Endothelial cell of umbilical vein (primary cell): ENCODE data around the gene CENPW. TPM values are rescaled to one million over a fixed set of nuclear protein-coding genes. Genes with fewer than 3 reads are reported as not detected.

ENCODE experiments used
- BruUV-seq: library from RNA; stranded (reverse); fragments of 400-500 nt; replicated peaks from 2 replicates; lab custom pipeline; 2021; lab: Mats Ljungman, UMichigan
- CTCF ChIA-PET: fragments of 300-600, 350-600 bp; sonication (Branson Sonifier 250); formaldehyde crosslinking; loops from one replicate; lab custom pipeline; 2021; ENCODE audit warnings: antibody characterized with exemption, inconsistent platforms; lab: Charles Lee
- POLR2A ChIA-PET: fragments of 300-600, 350-600 bp; sonication (Branson Sonifier 250); formaldehyde crosslinking; loops from one replicate; lab custom pipeline; 2021; ENCODE audit warnings: antibody characterized with exemption, inconsistent platforms; lab: Charles Lee
- DNase-seq: peaks from one replicate; pipeline ENCODE4 v3.0.0-alpha.2; 2011; ENCODE audit warnings: low read depth, low spot score
- FAIRE-seq: peaks from 2 replicates; lab custom pipeline; 2011; peaks lifted over from hg19 to GRCh38; lab: Jason Lieb, UNC
- H2AFZ ChIP-seq: 2 replicates; pipeline ENCODE4 v1.6.0; 2012; ENCODE audit warnings: low read depth, low read length, control low read depth, inconsistent platforms
- H3K27ac ChIP-seq: 2 replicates; pipeline ENCODE4 v1.5.1; 2011; ENCODE audit warnings: low read depth, mild to moderate bottlenecking, control low read depth, low read length, moderate library complexity; ENCODE audit not compliant: insufficient read depth
- H3K27me3 ChIP-seq, 2 experiments: 2 replicates each; pipeline versions ENCODE4 v1.6.0 to v1.6.1; 2011; ENCODE audit warnings: low read length in 2 of 2, mixed read lengths in 1 of 2; ENCODE audit not compliant: control insufficient read depth in 2 of 2, insufficient read depth in 2 of 2
- H3K36me3 ChIP-seq, 2 experiments: 2 replicates in 1 of 2; 3 replicates in 1 of 2; pipeline ENCODE4 v1.5.1; 2011; ENCODE audit warnings: low read length in 2 of 2, mild to moderate bottlenecking in 1 of 2, moderate library complexity in 1 of 2; ENCODE audit not compliant: control insufficient read depth in 2 of 2, insufficient read depth in 2 of 2; ENCODE audit errors: extremely low read depth in 1 of 2
- H3K4me1 ChIP-seq: 3 replicates; pipeline ENCODE4 v1.5.1; 2011; ENCODE audit warnings: mild to moderate bottlenecking, low read length; ENCODE audit not compliant: control insufficient read depth, insufficient read depth; ENCODE audit errors: extremely low read depth
- H3K4me2 ChIP-seq: 2 replicates; pipeline ENCODE4 v1.6.1; 2011; ENCODE audit warnings: low read length, control low read depth, mixed read lengths; ENCODE audit not compliant: insufficient read depth
- H3K4me3 ChIP-seq, 3 experiments: fragments of 200-600 bp in 1 of 3; sonication (generic), shearing (Covaris generic) in 1 of 3; replicated peaks in 1 of 3; 2 replicates each; pipeline ENCODE4 v1.5.1; 2011 to 2016; ENCODE audit warnings: control low read depth in 3 of 3, low read length in 3 of 3, mild to moderate bottlenecking in 2 of 3, inconsistent platforms in 1 of 3, low read depth in 1 of 3, moderate library complexity in 1 of 3; ENCODE audit not compliant: insufficient read depth in 1 of 3
- H3K79me2 ChIP-seq: 2 replicates; pipeline ENCODE4 v1.6.0; 2012; ENCODE audit warnings: low read length, inconsistent platforms; ENCODE audit not compliant: control insufficient read depth, insufficient read depth
- H3K9ac ChIP-seq: replicated peaks from 2 replicates; pipeline ENCODE3; 2011; ENCODE audit warnings: low read length, control low read depth; ENCODE audit not compliant: insufficient read depth; ENCODE audit errors: extremely low read depth
- H3K9me1 ChIP-seq: replicated peaks from 3 replicates; pipeline ENCODE4 v1.6.0; 2011; ENCODE audit warnings: mild to moderate bottlenecking, low read length; ENCODE audit not compliant: control insufficient read depth, insufficient read depth; ENCODE audit errors: extremely low read depth
- H3K9me3 ChIP-seq: replicated peaks from 2 replicates; pipeline ENCODE4 v1.5.1; 2012; ENCODE audit warnings: low read length, inconsistent platforms; ENCODE audit not compliant: control insufficient read depth, insufficient read depth
- H4K20me1 ChIP-seq: replicated peaks from 2 replicates; pipeline ENCODE3; 2011; ENCODE audit warnings: mild to moderate bottlenecking, low read length; ENCODE audit not compliant: control insufficient read depth, insufficient read depth; ENCODE audit errors: extremely low read depth
- CTCF ChIP-seq, 2 donors: IDR thresholded peaks; 1 replicate in 1 of 2; 2 replicates in 1 of 2; pipeline ENCODE4 v1.5.1; 2011; ENCODE audit warnings: low read length in 2 of 2, mild to moderate bottlenecking in 2 of 2, moderate library complexity in 2 of 2, control low read depth in 1 of 2, inconsistent platforms in 1 of 2, low read depth in 1 of 2; ENCODE audit not compliant: insufficient read depth in 1 of 2; ENCODE audit errors: extremely low read depth in 1 of 2
- EZH2 ChIP-seq: IDR thresholded peaks from 2 replicates; pipeline ENCODE4 v1.6.1; 2012; ENCODE audit warnings: borderline replicate concordance, low read depth, mild to moderate bottlenecking, moderate library complexity, low read length, inconsistent platforms; ENCODE audit not compliant: severe bottlenecking
- FOS ChIP-seq: IDR thresholded peaks from 2 replicates; pipeline ENCODE4 v1.6.1; 2011; ENCODE audit warnings: mild to moderate bottlenecking, low read length, moderate library complexity, borderline replicate concordance; ENCODE audit not compliant: insufficient read depth
- GATA2 ChIP-seq: IDR thresholded peaks from 2 replicates; pipeline ENCODE4 v1.7.0; 2011; ENCODE audit warnings: low read depth, mild to moderate bottlenecking, moderate library complexity, mixed read lengths, low read length; ENCODE audit not compliant: insufficient read length, insufficient read depth
- MAX ChIP-seq: IDR thresholded peaks from 2 replicates; pipeline ENCODE4 v1.6.1; 2011; ENCODE audit not compliant: insufficient read depth, insufficient read length
- MYC ChIP-seq: IDR thresholded peaks from one replicate; pipeline ENCODE4 v1.6.1; 2011; ENCODE audit warnings: mild to moderate bottlenecking, low read depth, low read length
- POLR2A ChIP-seq: IDR thresholded peaks from 2 replicates; pipeline ENCODE4 v1.6.1; 2012; ENCODE audit warnings: low read depth, mild to moderate bottlenecking, control low read depth, low read length
- dilution Hi-C: fragments of 300-500 bp; cut with MboI; formaldehyde crosslinking; loops from one replicate; pipeline ENCODE4 v1.15.0; 2019; ENCODE audit warnings: low sequenced_read_pairs; ENCODE audit not compliant: extremely low pct_ligation_motif_present
- intact Hi-C: fragments of 100-400 bp; cut with micrococcal nuclease; formaldehyde crosslinking; loops from one replicate; pipeline ENCODE4 v1.10.0; 2022
- polyA plus RNA-seq, 4 experiments: library from polyadenylated mRNA; depleted of rRNA in 3 of 4; stranded (reverse) in 3 of 4; unstranded in 1 of 4; fragments of >200 nt; gene quantifications; 2 replicates each; pipeline versions ENCODE4 v1.2.1 to v1.2.3, GENCODE V29; 2011 to 2012; ENCODE audit warnings: missing spikeins in 1 of 4
- total RNA-seq: library from RNA; stranded (reverse); gene quantifications from 2 replicates; pipeline ENCODE4 v1.2.3, GENCODE V29; 2021

Gene CENPW
- total and polyA plus RNA-seq, 2 donors (not counting 3 experiments of a cell fraction or from before 2014, with no cell fraction given): 16.9 to 85.8 TPM

GRCh38 chr6:126341126-126341525, 1.2 kb downstream of the CENPW start:
- intact Hi-C loops: loop anchor here (2.0 to 5.0 kb wide), 4 partner anchors 16 to 851 kb away; no protein-coding TSS in a partner anchor
- no TSS peak for BruUV-seq
- DNase-seq (no peak), FAIRE-seq (no peak)
- dilution Hi-C loops: no loop called here
- CTCF ChIA-PET: interaction anchor here (1.0 to 1.3 kb wide), 3 partner anchors 20 to 850 kb away, joined by 3 to 5 read pairs (median 3); no protein-coding TSS in a partner anchor
- no peak overlapping the region for H3K27ac ChIP-seq
- H3K9me3 ChIP-seq: no peaks in the 10 kb centered on the region
- TF ChIP-seq MYC: no peak
- no peak for TF ChIP-seq MAX
- no peak for TF ChIP-seq CTCF (IDR thresholded peaks at IDR 0.05; ENCODE audit: extremely low read depth in 1 of 2, insufficient read depth in 1 of 2, low read depth in 1 of 2, low read length in 2 of 2)
- TF ChIP-seq POLR2A: no peak
- TF ChIP-seq GATA2: no peak
- TF ChIP-seq FOS: no peak
- TF ChIP-seq EZH2: no peak
- peaks cover 0 to 2% of the 10 kb centered on the region in 2 experiments for H3K27me3 ChIP-seq
- POLR2A ChIA-PET: no interaction called here
- H3K36me3 ChIP-seq: no peaks in the 10 kb centered on the region
- H3K4me1 ChIP-seq: peaks cover 15% of the 10 kb centered on the region
- H3K4me2 ChIP-seq: peak overlapping the region; percentile 95
- H3K4me3 ChIP-seq: peak overlapping the region; percentile 62 to 99 (median 98)
- H2AFZ ChIP-seq: no peak overlapping the region
- H3K79me2 ChIP-seq: peaks cover 50% of the 10 kb centered on the region
- H3K9ac ChIP-seq: peak overlapping the region; percentile 87
- H3K9me1 ChIP-seq: no peaks in the 10 kb centered on the region
- H4K20me1 ChIP-seq: no peaks in the 10 kb centered on the region
